Epithelial cell of esophagus (primary cell): ENCODE data around the gene ARID5A.

Source experiments
- DNase-seq: peaks from one replicate; pipeline ENCODE4 v3.0.0; 2010; ENCODE audit warnings: low read depth
- H3K4me3 ChIP-seq: 2 replicates; pipeline ENCODE4 v1.5.1; 2011; ENCODE audit warnings: mild to moderate bottlenecking, low read length, control low read depth
- TF ChIP-seq, protein P1 (sequence below): IDR thresholded peaks from 2 replicates; pipeline ENCODE4 v1.5.1; 2011; ENCODE audit warnings: low read depth, mild to moderate bottlenecking, low read length, control low read depth, inconsistent platforms; ENCODE audit not compliant: insufficient read depth; ENCODE audit errors: missing control alignments

Gene ARID5A

DNA sequence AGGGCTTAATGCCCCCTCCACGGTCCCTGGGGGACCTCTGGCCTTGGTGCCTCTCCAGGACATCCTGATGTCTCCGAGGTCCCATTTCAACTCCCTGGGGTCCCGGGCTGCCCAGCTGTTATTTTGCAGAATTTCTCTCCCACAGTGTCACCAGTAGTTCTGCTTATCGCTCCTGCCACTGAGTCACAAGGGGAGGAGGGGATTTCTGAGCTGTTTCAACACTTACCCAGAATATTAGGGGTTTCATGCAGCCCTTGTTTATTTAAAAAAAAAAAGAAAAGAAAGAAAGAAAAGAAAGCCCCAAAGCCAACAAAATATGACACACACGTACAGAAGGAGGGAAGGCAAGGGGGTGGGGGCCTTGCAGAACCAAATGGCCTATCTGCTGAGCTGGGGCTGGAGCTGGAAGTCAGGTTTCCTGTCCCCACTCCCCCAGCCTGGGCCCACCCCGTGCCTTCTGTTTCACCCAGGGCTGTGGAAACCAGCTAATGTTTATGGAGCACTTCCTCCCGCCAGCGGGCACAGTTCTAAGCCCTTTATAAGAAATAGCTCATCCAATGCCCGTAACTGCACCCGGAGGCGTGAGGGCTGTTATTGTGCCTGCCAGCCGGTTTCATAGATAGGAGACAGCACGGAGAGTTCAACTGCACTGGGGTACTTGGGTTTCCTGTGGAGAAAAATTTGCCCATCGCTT lies 8.4 kb upstream of the ARID5A start:
- DNase-seq, result no peak
- TF ChIP-seq, protein P1, sequence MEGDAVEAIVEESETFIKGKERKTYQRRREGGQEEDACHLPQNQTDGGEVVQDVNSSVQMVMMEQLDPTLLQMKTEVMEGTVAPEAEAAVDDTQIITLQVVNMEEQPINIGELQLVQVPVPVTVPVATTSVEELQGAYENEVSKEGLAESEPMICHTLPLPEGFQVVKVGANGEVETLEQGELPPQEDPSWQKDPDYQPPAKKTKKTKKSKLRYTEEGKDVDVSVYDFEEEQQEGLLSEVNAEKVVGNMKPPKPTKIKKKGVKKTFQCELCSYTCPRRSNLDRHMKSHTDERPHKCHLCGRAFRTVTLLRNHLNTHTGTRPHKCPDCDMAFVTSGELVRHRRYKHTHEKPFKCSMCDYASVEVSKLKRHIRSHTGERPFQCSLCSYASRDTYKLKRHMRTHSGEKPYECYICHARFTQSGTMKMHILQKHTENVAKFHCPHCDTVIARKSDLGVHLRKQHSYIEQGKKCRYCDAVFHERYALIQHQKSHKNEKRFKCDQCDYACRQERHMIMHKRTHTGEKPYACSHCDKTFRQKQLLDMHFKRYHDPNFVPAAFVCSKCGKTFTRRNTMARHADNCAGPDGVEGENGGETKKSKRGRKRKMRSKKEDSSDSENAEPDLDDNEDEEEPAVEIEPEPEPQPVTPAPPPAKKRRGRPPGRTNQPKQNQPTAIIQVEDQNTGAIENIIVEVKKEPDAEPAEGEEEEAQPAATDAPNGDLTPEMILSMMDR, result no peak
- no peak overlapping the region for H3K4me3 ChIP-seq

DNA sequence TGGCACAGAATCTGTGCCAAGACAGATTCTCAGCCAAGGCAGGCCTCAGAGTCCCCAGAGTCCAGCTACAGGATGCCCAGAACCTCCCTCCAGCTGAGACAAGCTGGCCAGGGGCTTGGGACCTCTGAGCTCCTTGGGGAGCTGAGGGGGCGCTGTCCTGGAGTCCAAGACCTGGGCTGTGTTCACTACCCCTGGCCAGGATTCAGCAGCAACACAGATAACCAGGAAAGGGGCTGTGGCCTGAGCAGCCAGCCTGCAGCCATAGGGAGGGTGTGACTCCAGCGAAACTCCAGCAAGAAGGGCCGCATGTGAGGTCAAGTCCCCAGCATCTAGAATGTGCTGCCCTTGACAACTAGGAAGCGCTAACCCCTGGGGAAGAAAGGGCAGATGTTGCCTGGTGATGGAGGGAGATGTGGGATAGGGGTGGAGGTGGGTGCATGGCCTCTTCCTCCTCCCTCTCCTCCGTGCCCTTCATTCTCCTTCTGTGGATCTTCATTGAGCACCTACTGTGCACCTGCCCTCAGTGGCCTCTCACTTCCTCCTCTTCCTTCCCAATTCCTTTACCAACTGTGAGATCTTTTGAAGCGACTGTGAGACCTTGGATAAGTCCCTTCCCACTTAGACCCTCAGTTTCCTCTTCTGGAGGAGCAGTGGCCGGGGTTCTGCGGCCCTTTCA lies 7.7 kb upstream of the ARID5A start:
- H3K4me3 ChIP-seq, result no peak overlapping the region
- DNase-seq, result no peak
- TF ChIP-seq, protein P1, result no peak

DNA sequence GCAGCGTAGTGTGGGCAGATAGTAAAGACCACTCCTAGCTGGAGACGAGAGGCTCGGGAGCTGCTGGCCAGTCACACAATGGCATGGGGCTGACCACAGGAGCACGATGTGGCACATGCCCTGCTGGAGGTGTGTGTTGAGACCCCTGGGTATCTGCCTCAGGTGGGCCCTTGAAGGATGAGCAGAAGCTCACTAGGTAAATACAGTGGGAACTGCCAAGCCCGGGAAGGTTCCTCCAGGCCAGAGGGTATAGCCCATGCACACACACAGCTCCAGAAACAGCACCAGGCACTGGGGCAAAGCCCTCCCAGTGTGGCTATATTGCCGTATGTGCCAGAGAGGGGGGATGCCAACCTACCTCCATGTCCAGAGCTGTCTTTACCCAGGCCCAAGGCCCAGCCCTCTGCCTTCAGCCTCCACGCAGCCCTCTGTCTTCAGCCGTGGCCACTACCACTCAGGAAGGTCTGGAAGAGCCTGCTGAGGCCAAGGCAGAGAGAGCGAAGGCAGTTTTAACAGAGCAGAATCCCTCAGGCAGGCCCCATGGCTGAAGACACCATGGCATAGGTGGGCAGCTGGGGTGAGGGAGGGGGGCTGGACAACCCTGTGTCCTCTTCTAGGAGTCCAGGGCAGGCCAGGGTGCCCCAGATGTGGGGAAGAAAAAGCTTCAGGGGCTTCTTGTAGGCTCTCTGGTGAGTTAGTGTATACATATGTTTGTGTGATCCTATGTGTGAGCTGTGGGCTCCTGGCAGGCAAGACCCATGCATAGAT lies 7.0 kb upstream of the ARID5A start:
- TF ChIP-seq, protein P1, result no peak
- H3K4me3 ChIP-seq, result no peak overlapping the region

DNA sequence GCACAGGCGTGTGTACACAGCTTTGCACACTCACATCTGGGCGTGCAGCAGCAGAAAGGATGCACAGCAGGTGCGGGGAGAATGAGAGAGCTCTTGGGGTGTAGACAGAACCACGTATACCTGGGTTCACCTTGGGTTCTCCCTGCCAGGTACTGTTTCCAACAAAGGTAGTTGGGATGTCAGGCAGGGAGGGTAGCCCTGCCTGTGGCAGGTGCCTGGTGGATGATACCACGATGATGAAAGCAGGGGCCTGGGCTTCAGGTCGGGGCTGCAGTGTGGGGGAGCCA lies 6.5 kb upstream of the ARID5A start:
- TF ChIP-seq, protein P1, result no peak
- H3K4me3 ChIP-seq, result no peak overlapping the region
- DNase-seq, result no peak

More for the DNA sequence above, 7.0 kb upstream of the ARID5A start:
- no peak for DNase-seq

DNA sequence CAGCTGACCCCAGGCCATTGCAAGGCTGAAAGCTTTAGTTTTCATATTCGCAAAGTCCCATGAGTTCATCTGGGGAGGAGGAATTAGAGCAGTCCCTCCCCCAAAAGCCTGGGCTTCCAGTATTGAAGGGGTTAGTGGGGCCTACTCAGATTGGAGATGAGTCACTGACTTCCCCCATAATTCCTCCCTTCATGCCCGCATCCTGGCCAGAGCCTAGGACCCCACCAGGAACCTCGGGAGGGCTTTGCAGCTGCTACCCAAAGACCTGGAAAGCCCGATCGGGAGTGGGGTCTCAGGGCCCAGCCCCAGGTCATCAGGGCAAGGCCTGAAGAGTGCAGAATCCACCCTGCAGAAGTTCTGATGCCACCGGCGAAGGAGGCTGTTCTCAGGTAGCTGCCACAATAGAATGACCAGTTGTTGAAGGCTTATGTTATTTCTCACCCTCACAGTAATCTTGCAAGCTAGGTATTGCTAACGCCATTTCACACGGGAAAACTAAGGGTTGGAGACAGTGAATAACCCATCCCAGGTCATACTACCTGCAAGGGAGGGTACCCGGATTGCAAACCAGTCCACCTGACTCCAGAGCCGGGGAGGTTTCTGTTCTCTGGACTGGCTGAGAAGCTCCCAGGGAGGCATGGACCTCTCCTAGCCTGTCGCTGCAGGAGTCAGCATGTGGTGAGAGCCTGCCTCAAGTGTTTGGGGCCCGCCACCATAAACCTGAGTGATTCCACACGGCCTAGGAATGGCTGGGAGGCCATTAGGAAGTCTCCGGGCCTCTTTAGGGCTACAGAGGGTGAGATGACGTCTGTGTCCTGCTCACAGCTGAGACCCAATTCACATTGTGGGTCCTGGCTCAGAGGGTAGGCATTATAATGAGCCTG lies 5.8 kb upstream of the ARID5A start:
- TF ChIP-seq, protein P1, result no peak
- no peak overlapping the region for H3K4me3 ChIP-seq
- no peak for DNase-seq

DNA sequence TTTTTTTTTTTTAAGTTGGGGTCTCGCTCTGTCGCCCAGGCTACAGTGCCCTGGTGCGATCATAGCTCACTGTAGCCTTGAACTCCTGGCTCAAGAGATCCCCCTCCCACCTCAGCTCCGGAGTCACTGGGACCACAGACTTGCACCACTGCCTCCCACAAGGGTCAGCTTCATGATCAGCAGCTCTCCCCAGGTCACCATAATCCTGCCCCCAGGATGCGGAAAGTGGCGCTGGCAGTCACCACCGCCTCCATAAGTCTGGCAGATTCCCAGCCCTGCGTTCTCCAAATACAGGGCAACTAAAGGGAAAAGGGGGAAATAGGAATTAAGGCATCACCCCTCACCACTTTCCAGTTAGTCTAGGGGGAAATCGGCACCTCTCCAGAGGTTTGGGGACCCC lies 5.2 kb upstream of the ARID5A start:
- DNase-seq, result no peak
- TF ChIP-seq, protein P1, result no peak
- H3K4me3 ChIP-seq, result no peak overlapping the region
